Uterus (tissue), 2 donors: ENCODE measurements around the gene PRR27.

Experiments used
- CTCF ChIP-seq, 4 experiments: fragments of 200-600 bp in 2 of 4; fragments of 450-650 bp in 2 of 4; sonication (generic) in 2 of 4; IDR thresholded peaks; one replicate each; pipeline ENCODE4 v1.5.1; 2016 to 2019; ENCODE audit warnings: antibody characterized with exemption in 4 of 4, mild to moderate bottlenecking in 2 of 4, moderate library complexity in 1 of 4
- POLR2A ChIP-seq, 2 donors: fragments of 450-650 bp; IDR thresholded peaks; one replicate each; pipeline ENCODE4 v1.6.1; 2016; ENCODE audit warnings: antibody characterized with exemption in 2 of 2, mild to moderate bottlenecking in 1 of 2, moderate library complexity in 1 of 2

GRCh38 chr4:70203601-70204000 lies 49.6 kb downstream of the PRR27 start:
- TF ChIP-seq CTCF (IDR thresholded peaks at IDR 0.05) (no peak), POLR2A (IDR thresholded peaks at IDR 0.05) (no peak)
